WTC11 (cell line): Measurements from ENCODE around the gene RXRA.

ENCODE experiments used
- ATF1 ChIP-seq: sonication (generic); formaldehyde crosslinking; IDR thresholded peaks from 2 replicates; pipeline ENCODE4 v1.8.1; 2023; ENCODE audit warnings: mild to moderate bottlenecking, moderate library complexity, missing genetic modification reagents
- ELF4 ChIP-seq: sonication (generic); formaldehyde crosslinking; IDR thresholded peaks from 2 replicates; pipeline ENCODE4 v1.8.1; 2022; ENCODE audit warnings: low read depth, mild to moderate bottlenecking, moderate library complexity, missing genetic modification reagents
- NR3C1 ChIP-seq: sonication (generic); formaldehyde crosslinking; conservative IDR thresholded peaks from 2 replicates; pipeline ENCODE4 v1.8.1; 2023; ENCODE audit warnings: low read depth, mild to moderate bottlenecking, missing genetic modification reagents
- RORB ChIP-seq: fragments of 250-450 bp; sonication (Bioruptor Pico); IDR thresholded peaks from 2 replicates; pipeline ENCODE4 v1.9.0; 2021; ENCODE audit warnings: mild to moderate bottlenecking
- SP1 ChIP-seq: sonication (generic); formaldehyde crosslinking; conservative IDR thresholded peaks from 2 replicates; pipeline ENCODE4 v1.8.1; 2022; ENCODE audit warnings: missing genetic modification reagents
- TP53 ChIP-seq: sonication (generic); formaldehyde crosslinking; IDR thresholded peaks from 2 replicates; pipeline ENCODE4 v1.8.1; 2023; ENCODE audit warnings: mild to moderate bottlenecking, missing genetic modification reagents
- ZNF121 ChIP-seq: sonication (generic); formaldehyde crosslinking; IDR thresholded peaks from 2 replicates; pipeline ENCODE4 v1.8.0; 2023; ENCODE audit warnings: missing genetic modification reagents
- TF ChIP-seq, protein P1 (sequence below): fragments of 200-600 bp; IDR thresholded peaks from 2 replicates; pipeline ENCODE4 v1.8.0; 2022; ENCODE audit warnings: antibody characterized with exemption
- TF ChIP-seq, protein P2 (sequence below): sonication (generic); formaldehyde crosslinking; IDR thresholded peaks from 2 replicates; pipeline ENCODE4 v1.8.1; 2022; ENCODE audit warnings: low read depth, missing genetic modification reagents, borderline replicate concordance
- TF ChIP-seq, protein P3 (sequence below): sonication (generic); formaldehyde crosslinking; IDR thresholded peaks from 2 replicates; pipeline ENCODE4 v1.8.0; 2022; ENCODE audit warnings: missing genetic modification reagents
- TF ChIP-seq, protein P4 (sequence below): sonication (generic); formaldehyde crosslinking; IDR thresholded peaks from 2 replicates; pipeline ENCODE4 v1.8.1; 2022; ENCODE audit warnings: mild to moderate bottlenecking, missing genetic modification reagents, moderate library complexity, borderline replicate concordance

DNA sequence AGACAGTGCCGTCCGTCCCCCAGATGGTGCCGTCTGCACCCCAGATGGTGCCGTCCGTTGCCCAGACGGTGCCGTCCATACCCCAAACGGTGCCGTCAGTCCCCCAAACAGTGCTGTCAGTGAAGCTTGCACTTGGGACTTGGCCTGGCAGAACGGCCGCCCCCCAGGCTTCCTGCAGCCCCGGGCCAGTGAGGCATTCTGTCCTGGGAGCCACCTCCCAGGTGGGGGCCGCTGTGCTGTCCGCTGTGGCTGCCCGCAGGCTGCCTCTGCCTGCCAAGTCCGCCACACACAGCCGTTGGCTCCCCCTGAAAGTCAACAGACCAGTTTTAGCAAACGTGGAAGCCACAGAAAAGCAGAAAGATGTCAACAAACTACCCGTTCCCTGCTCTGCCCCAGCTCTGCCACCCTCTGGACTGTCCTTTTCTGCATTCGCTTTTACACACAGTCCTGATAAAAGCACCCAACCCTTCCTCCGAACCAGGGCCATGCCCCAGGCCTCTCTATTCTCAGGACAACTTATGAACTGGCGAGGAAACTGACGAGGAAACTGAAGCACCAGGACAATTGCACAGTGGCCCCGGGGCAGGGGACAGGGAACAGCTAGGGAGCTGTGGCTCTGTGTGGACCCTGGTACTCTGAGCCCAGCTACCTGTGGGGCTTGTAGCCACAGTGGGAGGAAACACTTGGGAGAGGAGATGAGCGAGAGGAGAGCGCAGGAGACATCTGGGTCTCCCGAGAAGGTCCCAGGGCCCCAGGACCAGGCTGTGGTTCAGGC, 39.6 kb upstream of the RXRA start:
- TF ChIP-seq, protein P1, sequence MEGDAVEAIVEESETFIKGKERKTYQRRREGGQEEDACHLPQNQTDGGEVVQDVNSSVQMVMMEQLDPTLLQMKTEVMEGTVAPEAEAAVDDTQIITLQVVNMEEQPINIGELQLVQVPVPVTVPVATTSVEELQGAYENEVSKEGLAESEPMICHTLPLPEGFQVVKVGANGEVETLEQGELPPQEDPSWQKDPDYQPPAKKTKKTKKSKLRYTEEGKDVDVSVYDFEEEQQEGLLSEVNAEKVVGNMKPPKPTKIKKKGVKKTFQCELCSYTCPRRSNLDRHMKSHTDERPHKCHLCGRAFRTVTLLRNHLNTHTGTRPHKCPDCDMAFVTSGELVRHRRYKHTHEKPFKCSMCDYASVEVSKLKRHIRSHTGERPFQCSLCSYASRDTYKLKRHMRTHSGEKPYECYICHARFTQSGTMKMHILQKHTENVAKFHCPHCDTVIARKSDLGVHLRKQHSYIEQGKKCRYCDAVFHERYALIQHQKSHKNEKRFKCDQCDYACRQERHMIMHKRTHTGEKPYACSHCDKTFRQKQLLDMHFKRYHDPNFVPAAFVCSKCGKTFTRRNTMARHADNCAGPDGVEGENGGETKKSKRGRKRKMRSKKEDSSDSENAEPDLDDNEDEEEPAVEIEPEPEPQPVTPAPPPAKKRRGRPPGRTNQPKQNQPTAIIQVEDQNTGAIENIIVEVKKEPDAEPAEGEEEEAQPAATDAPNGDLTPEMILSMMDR = no peak
- no peak for TF ChIP-seq SP1 (CRISPR knock-in tag)
- no peak for TF ChIP-seq ATF1 (CRISPR knock-in tag)
- no peak for TF ChIP-seq ELF4 (CRISPR knock-in tag)
- TF ChIP-seq, protein P2, sequence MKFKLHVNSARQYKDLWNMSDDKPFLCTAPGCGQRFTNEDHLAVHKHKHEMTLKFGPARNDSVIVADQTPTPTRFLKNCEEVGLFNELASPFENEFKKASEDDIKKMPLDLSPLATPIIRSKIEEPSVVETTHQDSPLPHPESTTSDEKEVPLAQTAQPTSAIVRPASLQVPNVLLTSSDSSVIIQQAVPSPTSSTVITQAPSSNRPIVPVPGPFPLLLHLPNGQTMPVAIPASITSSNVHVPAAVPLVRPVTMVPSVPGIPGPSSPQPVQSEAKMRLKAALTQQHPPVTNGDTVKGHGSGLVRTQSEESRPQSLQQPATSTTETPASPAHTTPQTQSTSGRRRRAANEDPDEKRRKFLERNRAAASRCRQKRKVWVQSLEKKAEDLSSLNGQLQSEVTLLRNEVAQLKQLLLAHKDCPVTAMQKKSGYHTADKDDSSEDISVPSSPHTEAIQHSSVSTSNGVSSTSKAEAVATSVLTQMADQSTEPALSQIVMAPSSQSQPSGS (CRISPR knock-in tag) = no peak
- TF ChIP-seq RORB (CRISPR knock-in tag) = no peak
- TF ChIP-seq, protein P3, sequence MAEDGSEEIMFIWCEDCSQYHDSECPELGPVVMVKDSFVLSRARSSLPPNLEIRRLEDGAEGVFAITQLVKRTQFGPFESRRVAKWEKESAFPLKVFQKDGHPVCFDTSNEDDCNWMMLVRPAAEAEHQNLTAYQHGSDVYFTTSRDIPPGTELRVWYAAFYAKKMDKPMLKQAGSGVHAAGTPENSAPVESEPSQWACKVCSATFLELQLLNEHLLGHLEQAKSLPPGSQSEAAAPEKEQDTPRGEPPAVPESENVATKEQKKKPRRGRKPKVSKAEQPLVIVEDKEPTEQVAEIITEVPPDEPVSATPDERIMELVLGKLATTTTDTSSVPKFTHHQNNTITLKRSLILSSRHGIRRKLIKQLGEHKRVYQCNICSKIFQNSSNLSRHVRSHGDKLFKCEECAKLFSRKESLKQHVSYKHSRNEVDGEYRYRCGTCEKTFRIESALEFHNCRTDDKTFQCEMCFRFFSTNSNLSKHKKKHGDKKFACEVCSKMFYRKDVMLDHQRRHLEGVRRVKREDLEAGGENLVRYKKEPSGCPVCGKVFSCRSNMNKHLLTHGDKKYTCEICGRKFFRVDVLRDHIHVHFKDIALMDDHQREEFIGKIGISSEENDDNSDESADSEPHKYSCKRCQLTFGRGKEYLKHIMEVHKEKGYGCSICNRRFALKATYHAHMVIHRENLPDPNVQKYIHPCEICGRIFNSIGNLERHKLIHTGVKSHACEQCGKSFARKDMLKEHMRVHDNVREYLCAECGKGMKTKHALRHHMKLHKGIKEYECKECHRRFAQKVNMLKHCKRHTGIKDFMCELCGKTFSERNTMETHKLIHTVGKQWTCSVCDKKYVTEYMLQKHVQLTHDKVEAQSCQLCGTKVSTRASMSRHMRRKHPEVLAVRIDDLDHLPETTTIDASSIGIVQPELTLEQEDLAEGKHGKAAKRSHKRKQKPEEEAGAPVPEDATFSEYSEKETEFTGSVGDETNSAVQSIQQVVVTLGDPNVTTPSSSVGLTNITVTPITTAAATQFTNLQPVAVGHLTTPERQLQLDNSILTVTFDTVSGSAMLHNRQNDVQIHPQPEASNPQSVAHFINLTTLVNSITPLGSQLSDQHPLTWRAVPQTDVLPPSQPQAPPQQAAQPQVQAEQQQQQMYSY (CRISPR knock-in tag) = no peak
- TF ChIP-seq, protein P4, sequence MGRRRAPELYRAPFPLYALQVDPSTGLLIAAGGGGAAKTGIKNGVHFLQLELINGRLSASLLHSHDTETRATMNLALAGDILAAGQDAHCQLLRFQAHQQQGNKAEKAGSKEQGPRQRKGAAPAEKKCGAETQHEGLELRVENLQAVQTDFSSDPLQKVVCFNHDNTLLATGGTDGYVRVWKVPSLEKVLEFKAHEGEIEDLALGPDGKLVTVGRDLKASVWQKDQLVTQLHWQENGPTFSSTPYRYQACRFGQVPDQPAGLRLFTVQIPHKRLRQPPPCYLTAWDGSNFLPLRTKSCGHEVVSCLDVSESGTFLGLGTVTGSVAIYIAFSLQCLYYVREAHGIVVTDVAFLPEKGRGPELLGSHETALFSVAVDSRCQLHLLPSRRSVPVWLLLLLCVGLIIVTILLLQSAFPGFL (CRISPR knock-in tag) = no peak
- TF ChIP-seq ZNF121 = no peak
- no peak for TF ChIP-seq NR3C1 (CRISPR knock-in tag)
- TF ChIP-seq TP53 (CRISPR knock-in tag) = no peak
